RWPE1 (cell line): ENCODE results near the gene DNAH9.

Experiments
- CTCF ChIA-PET: fragments of 350-600 bp; sonication (Branson Sonifier 250); formaldehyde crosslinking; extraction: SDS; loops from one replicate; lab custom pipeline; 2021; lab: Yijun Ruan, JAX
- POLR2A ChIA-PET: fragments of 400-600 bp; formaldehyde crosslinking; extraction: SDS; loops from one replicate; lab custom pipeline; 2020; ENCODE audit warnings: antibody characterized with exemption; ENCODE audit not compliant: low non-redundant PET; lab: Yijun Ruan, JAX
- DNase-seq: peaks from one replicate; pipeline ENCODE4 v3.0.0; 2012; ENCODE audit warnings: low spot score
- H3K27ac ChIP-seq: fragments of 450-650 bp; 2 replicates; pipeline ENCODE4 v1.5.1; 2017
- CTCF ChIP-seq: fragments of 450-650 bp; conservative IDR thresholded peaks from 2 replicates; pipeline ENCODE4 v1.5.1; 2017; ENCODE audit warnings: low read depth, mild to moderate bottlenecking

The DNAH9 gene

GRCh38 chr17:11668618-11669017, 70.3 kb downstream of the DNAH9 start:
- no peak overlapping the region for H3K27ac ChIP-seq
- ChIA-PET CTCF (no interaction called here), POLR2A (no interaction called here)
- DNase-seq = no peak
- TF ChIP-seq CTCF = no peak

GRCh38 chr17:11671126-11671525, 72.9 kb downstream of the DNAH9 start:
- POLR2A ChIA-PET = no interaction called here
- TF ChIP-seq CTCF = no peak
- no peak for DNase-seq
- no peak overlapping the region for H3K27ac ChIP-seq
- CTCF ChIA-PET = no interaction called here

GRCh38 chr17:11682646-11683045, 84.4 kb downstream of the DNAH9 start:
- DNase-seq = no peak
- TF ChIP-seq CTCF = no peak
- H3K27ac ChIP-seq = no peak overlapping the region
- ChIA-PET CTCF (interaction anchor here (0.7 kb wide), 1 partner anchor 939 kb away, joined by 3 read pairs; no protein-coding TSS in a partner anchor), POLR2A (no interaction called here)

GRCh38 chr17:11690681-11691080, 92.4 kb downstream of the DNAH9 start:
- POLR2A ChIA-PET = no interaction called here
- TF ChIP-seq CTCF = no peak

GRCh38 chr17:11692688-11693087, 94.4 kb downstream of the DNAH9 start:
- H3K27ac ChIP-seq = no peak overlapping the region
- no peak for TF ChIP-seq CTCF
- no peak for DNase-seq
- POLR2A ChIA-PET = interaction anchor here (0.6 kb wide), 1 partner anchor 8 kb away, joined by 6 read pairs; no protein-coding TSS in a partner anchor
- CTCF ChIA-PET = interaction anchor here (0.7 kb wide), 1 partner anchor 35 kb away, joined by 5 read pairs; no protein-coding TSS in a partner anchor

More at GRCh38 chr17:11690681-11691080, 92.4 kb downstream of the DNAH9 start:
- H3K27ac ChIP-seq = no peak overlapping the region
- no peak for DNase-seq
- CTCF ChIA-PET = no interaction called here

- ChIA-PET POLR2A (interaction anchor here (0.6 kb wide), 1 partner anchor 9 kb away, joined by 6 read pairs; no protein-coding TSS in a partner anchor), CTCF (no interaction called here)
- H3K27ac ChIP-seq = no peak overlapping the region
- TF ChIP-seq CTCF = no peak
- no peak for DNase-seq
Observed at GRCh38 chr17:11693284-11693683, 95.0 kb downstream of the DNAH9 start.
